Glutamatergic neuron (in vitro differentiated cells): ENCODE results near the gene MYOC. TPM values are rescaled to one million over a fixed set of nuclear protein-coding genes. Genes with fewer than 3 reads are reported as not detected.

Experiments
- DNase-seq: peaks from one replicate; pipeline ENCODE4 v3.0.0; 2022
- H3K27ac Mint-ChIP-seq: one replicate; pipeline ENCODE4 v1.8.0; 2020; ENCODE audit warnings: mild to moderate bottlenecking, mixed read lengths, inconsistent platforms; ENCODE audit not compliant: unreplicated experiment
- H3K27me3 Mint-ChIP-seq: one replicate; pipeline ENCODE4 v1.8.0; 2020; ENCODE audit warnings: mild to moderate bottlenecking, moderate library complexity, mixed read lengths, inconsistent platforms; ENCODE audit not compliant: unreplicated experiment
- H3K36me3 Mint-ChIP-seq: one replicate; pipeline ENCODE4 v1.8.0; 2020; ENCODE audit warnings: mild to moderate bottlenecking, mixed read lengths, inconsistent platforms; ENCODE audit not compliant: unreplicated experiment
- H3K4me1 Mint-ChIP-seq: one replicate; pipeline ENCODE4 v1.8.0; 2020; ENCODE audit warnings: mild to moderate bottlenecking, low read depth, mixed read lengths, inconsistent platforms; ENCODE audit not compliant: unreplicated experiment
- H3K4me3 Mint-ChIP-seq: one replicate; pipeline ENCODE4 v1.8.0; 2020; ENCODE audit warnings: mild to moderate bottlenecking, mixed read lengths, inconsistent platforms; ENCODE audit not compliant: unreplicated experiment
- H3K9me3 Mint-ChIP-seq: one replicate; pipeline ENCODE4 v1.8.0; 2020; ENCODE audit warnings: mild to moderate bottlenecking, moderate library complexity, mixed read lengths, inconsistent platforms; ENCODE audit not compliant: unreplicated experiment
- total RNA-seq: library from RNA; stranded (reverse); fragmentation: NEBNext Ultra II Directional; extraction: Animal tissue kit (Norgen Biotek cat#: 25700); gene quantifications from one replicate; pipeline ENCODE4 v1.2.1, GENCODE V29; 2021; ENCODE audit not compliant: unreplicated experiment
- TF ChIP-seq, protein P1 (sequence below): fragments of 200-600 bp; sonication (generic); IDR thresholded peaks from one replicate; pipeline ENCODE4 v1.5.0; 2021; ENCODE audit not compliant: partially characterized antibody, unreplicated experiment

Gene MYOC
- total RNA-seq, 1 donor from 2014 or later = not detected

DNA sequence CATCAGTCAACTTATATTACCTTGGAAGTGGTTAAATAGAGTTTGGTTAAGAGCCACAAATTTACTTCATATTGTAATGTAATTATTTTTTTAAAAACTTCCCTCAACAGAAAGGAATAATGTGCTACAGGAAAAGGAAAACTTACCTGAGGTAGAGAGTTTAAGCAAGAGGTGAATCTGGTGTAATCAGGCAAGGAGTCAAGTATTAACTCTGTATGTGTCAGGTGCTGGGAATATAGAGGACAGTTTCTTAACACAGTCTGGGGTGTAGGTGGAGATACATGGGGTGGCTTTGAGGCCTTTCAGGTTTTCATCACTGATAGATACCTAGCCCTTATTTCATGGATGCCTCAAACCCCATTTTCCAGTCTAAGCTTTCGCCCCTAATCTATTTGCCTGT is 56.4 kb downstream of the MYOC start:
- no peaks in the 10 kb centered on the region for H3K4me1 Mint-ChIP-seq
- peaks cover 7% of the 10 kb centered on the region for H3K36me3 Mint-ChIP-seq
- no peaks in the 10 kb centered on the region for H3K9me3 Mint-ChIP-seq
- no peak for DNase-seq
- H3K27me3 Mint-ChIP-seq = no peaks in the 10 kb centered on the region
- no peak overlapping the region for H3K4me3 Mint-ChIP-seq
- no peak overlapping the region for H3K27ac Mint-ChIP-seq
- TF ChIP-seq, protein P1, sequence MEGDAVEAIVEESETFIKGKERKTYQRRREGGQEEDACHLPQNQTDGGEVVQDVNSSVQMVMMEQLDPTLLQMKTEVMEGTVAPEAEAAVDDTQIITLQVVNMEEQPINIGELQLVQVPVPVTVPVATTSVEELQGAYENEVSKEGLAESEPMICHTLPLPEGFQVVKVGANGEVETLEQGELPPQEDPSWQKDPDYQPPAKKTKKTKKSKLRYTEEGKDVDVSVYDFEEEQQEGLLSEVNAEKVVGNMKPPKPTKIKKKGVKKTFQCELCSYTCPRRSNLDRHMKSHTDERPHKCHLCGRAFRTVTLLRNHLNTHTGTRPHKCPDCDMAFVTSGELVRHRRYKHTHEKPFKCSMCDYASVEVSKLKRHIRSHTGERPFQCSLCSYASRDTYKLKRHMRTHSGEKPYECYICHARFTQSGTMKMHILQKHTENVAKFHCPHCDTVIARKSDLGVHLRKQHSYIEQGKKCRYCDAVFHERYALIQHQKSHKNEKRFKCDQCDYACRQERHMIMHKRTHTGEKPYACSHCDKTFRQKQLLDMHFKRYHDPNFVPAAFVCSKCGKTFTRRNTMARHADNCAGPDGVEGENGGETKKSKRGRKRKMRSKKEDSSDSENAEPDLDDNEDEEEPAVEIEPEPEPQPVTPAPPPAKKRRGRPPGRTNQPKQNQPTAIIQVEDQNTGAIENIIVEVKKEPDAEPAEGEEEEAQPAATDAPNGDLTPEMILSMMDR = no peak

DNA sequence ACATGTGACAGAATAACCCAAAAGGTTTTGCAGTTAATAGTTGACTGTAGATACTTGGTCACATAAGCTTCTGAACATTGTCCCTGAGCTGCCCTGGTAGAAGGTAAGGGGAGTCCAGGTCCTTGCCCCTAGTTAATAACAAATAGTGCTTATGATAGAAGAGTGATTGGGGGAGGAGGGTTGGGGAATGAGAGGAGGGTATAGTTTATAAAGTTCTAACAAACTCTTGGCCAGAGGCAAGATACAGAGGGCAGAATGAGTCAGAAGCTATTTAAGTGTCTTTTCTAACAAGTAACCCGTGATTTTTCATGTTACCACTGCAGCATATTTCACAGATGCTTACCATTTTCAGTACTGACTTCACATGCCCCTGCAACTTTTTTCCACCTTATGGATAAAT is 57.2 kb downstream of the MYOC start:
- no peak for DNase-seq
- no peaks in the 10 kb centered on the region for H3K9me3 Mint-ChIP-seq
- no peaks in the 10 kb centered on the region for H3K27me3 Mint-ChIP-seq
- no peak overlapping the region for H3K27ac Mint-ChIP-seq
- peaks cover 7% of the 10 kb centered on the region for H3K36me3 Mint-ChIP-seq
- no peak overlapping the region for H3K4me3 Mint-ChIP-seq
- TF ChIP-seq, protein P1 = no peak
- no peaks in the 10 kb centered on the region for H3K4me1 Mint-ChIP-seq

DNA sequence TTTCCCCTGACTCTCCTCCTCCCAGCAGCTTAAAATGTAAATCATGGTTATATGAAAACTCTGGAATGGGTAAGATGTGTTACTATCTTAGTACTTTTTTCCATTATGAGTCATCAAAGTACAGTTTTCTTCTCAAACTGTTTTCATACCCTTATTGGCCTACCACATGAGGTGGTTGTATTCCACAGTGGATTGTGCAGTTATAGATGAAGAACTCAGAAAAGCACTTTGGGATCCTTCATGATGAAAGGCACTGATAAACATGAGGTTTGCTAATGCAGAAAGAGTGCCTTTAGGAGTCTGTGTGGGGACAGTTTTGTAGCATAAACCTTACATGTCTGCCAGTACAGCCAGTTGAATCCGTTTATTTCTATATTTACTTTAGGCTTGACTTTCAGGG is 62.5 kb downstream of the MYOC start:
- H3K4me1 Mint-ChIP-seq = no peaks in the 10 kb centered on the region
- no peak overlapping the region for H3K27ac Mint-ChIP-seq
- H3K27me3 Mint-ChIP-seq = no peaks in the 10 kb centered on the region
- no peak overlapping the region for H3K4me3 Mint-ChIP-seq
- no peaks in the 10 kb centered on the region for H3K36me3 Mint-ChIP-seq
- TF ChIP-seq, protein P1 = no peak
- H3K9me3 Mint-ChIP-seq = no peaks in the 10 kb centered on the region
- no peak for DNase-seq

DNA sequence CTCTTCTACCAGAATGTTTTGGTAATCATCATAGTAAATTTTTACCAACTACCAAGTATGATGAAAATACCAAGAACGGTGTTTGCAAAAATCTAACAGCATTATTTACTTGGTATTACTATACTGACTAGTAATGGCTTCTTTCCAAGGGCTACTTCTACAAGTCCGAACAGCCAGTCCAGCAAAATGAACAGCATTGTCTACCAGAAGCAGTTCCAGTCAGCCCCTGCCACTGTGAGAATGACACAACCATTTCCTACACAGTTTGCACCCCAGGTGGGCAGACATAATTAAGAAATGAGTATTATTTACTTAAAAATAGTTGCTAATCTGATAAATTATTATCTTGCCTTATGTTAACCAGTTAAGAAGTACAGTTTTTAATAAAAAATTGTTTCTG is 64.3 kb downstream of the MYOC start:
- TF ChIP-seq, protein P1 = no peak
- no peaks in the 10 kb centered on the region for H3K27me3 Mint-ChIP-seq
- no peak overlapping the region for H3K27ac Mint-ChIP-seq
- no peak overlapping the region for H3K4me3 Mint-ChIP-seq
- no peaks in the 10 kb centered on the region for H3K9me3 Mint-ChIP-seq
- no peaks in the 10 kb centered on the region for H3K36me3 Mint-ChIP-seq
- no peaks in the 10 kb centered on the region for H3K4me1 Mint-ChIP-seq
- DNase-seq = no peak

DNA sequence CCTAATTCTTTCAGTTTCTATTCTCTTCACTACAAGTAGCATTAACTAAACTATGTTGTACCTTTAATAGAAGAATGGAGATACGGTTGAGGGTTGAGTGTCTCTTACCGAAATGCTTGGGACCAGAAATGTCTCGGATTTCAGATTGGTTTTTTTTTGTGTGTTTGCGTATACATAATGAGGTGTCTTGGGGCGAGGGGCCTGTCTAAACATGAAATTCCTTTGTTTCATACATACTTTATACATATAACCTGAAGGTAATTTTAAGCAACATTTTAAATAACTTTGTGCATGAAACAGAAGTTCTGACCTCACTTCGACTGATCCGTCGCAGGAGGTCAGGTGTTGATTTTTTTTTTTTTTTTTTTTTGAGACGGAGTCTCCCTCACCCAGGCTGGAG is 66.8 kb downstream of the MYOC start:
- no peak for DNase-seq
- Mint-ChIP-seq H3K36me3 (no peaks in the 10 kb centered on the region), H3K27ac (no peak overlapping the region), H3K4me3 (no peak overlapping the region), H3K27me3 (no peaks in the 10 kb centered on the region), H3K9me3 (no peaks in the 10 kb centered on the region), H3K4me1 (no peaks in the 10 kb centered on the region)
- TF ChIP-seq, protein P1 = no peak

Other genes starting within 250 kb of the MYOC start
- 201 TPM for gene PRRC2C, start 167.2 kb downstream of the MYOC start, total RNA-seq
- gene MYOCOS, start 30.4 kb downstream of the MYOC start, total RNA-seq = not detected
- gene VAMP4, start 89.4 kb upstream of the MYOC start, total RNA-seq = 8.4 TPM
- 21.4 TPM for gene METTL13, start 129.0 kb upstream of the MYOC start, total RNA-seq
- gene DNM3, start 188.8 kb upstream of the MYOC start, total RNA-seq = 11.4 TPM